Activated T-cell treated with anti-CD3 and anti-CD28 coated beads, Interleukin-2, amount 50 U/mL, for 24 hours (primary cell): Measurements from ENCODE around the gene GP1BB.

Source experiments
- DNase-seq: peaks from one replicate; pipeline ENCODE4 v3.0.0-alpha.2; 2020
- H3K27ac Mint-ChIP-seq: 2 replicates; pipeline ENCODE4 v1.8.0; 2020; ENCODE audit warnings: mild to moderate bottlenecking, mixed read lengths
- H3K27me3 Mint-ChIP-seq: 2 replicates; pipeline ENCODE4 v1.8.0; 2020; ENCODE audit warnings: mixed read lengths
- H3K36me3 Mint-ChIP-seq: 2 replicates; pipeline ENCODE4 v1.8.0; 2020; ENCODE audit warnings: low read depth, mixed read lengths
- H3K4me1 Mint-ChIP-seq: 2 replicates; pipeline ENCODE4 v1.8.0; 2020; ENCODE audit warnings: low read depth, mixed read lengths
- H3K4me3 Mint-ChIP-seq: 2 replicates; pipeline ENCODE4 v1.8.0; 2020; ENCODE audit warnings: mild to moderate bottlenecking, moderate library complexity, mixed read lengths
- H3K9me3 Mint-ChIP-seq: 2 replicates; pipeline ENCODE4 v1.8.0; 2020; ENCODE audit warnings: mixed read lengths

The GP1BB gene

GRCh38 chr22:19734163-19734562 is 10.8 kb downstream of the GP1BB start:
- no peaks in the 10 kb centered on the region for H3K9me3 Mint-ChIP-seq
- no peaks in the 10 kb centered on the region for H3K36me3 Mint-ChIP-seq
- H3K27ac Mint-ChIP-seq: no peak overlapping the region
- DNase-seq: no peak
- no peaks in the 10 kb centered on the region for H3K4me1 Mint-ChIP-seq
- no peaks in the 10 kb centered on the region for H3K27me3 Mint-ChIP-seq
- H3K4me3 Mint-ChIP-seq: no peak overlapping the region

GRCh38 chr22:19734837-19735382 is 11.6 kb downstream of the GP1BB start:
- no peaks in the 10 kb centered on the region for H3K4me1 Mint-ChIP-seq
- H3K27ac Mint-ChIP-seq: no peak overlapping the region
- no peaks in the 10 kb centered on the region for H3K36me3 Mint-ChIP-seq
- no peaks in the 10 kb centered on the region for H3K9me3 Mint-ChIP-seq
- no peak overlapping the region for H3K4me3 Mint-ChIP-seq
- no peak for DNase-seq
- H3K27me3 Mint-ChIP-seq: no peaks in the 10 kb centered on the region

- no peak for DNase-seq
- no peaks in the 10 kb centered on the region for H3K4me1 Mint-ChIP-seq
- H3K27me3 Mint-ChIP-seq: no peaks in the 10 kb centered on the region
- no peaks in the 10 kb centered on the region for H3K36me3 Mint-ChIP-seq
- no peaks in the 10 kb centered on the region for H3K9me3 Mint-ChIP-seq
- no peak overlapping the region for H3K27ac Mint-ChIP-seq
- H3K4me3 Mint-ChIP-seq: no peak overlapping the region
These were observed 12.5 kb downstream of the GP1BB start for GRCh38 chr22:19735665-19736510.

- Mint-ChIP-seq H3K9me3 (no peaks in the 10 kb centered on the region), H3K27ac (no peak overlapping the region), H3K4me1 (no peaks in the 10 kb centered on the region), H3K27me3 (no peaks in the 10 kb centered on the region), H3K4me3 (no peak overlapping the region), H3K36me3 (no peaks in the 10 kb centered on the region)
- no peak for DNase-seq
These were observed 14.7 kb downstream of the GP1BB start for GRCh38 chr22:19737846-19738663.

DNA sequence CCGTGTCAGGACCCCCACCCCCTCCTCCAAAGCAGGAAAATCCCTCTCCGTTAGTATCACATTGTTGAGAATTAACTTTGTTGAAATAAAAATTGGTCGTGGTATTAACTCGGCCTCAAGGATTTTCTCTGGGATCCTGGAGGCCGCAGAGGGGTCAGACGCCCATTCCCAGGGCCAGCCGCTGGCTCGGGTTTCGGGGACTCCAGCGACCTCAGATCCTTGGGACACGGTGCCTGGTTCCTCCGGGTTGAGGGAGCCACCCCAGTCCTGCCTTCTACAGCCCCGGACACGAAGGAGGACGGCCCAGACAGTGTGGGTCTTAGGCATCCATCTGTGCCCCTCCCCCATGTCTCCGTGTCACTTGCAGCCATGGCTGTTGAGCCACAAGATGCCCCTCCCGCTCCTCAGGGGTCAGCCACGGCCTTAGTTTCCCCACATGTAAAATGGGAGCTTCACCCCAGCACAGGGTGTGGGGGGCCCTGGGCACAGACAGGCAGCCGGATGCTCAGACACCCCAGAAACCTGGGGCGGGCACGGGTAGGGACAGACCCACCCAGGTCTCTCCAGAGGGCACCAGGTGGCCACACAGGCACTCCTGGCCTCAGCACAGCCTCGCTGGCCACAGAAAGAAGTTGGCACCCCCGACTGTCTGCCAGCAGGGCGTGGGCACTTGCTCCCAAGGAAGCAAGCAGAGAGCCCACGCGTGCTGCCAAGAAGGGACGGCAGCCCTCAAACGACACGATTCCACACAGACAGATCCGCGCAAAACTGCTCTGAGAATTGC is 15.5 kb downstream of the GP1BB start:
- Mint-ChIP-seq H3K4me3 (no peak overlapping the region), H3K9me3 (no peaks in the 10 kb centered on the region), H3K4me1 (no peaks in the 10 kb centered on the region), H3K36me3 (no peaks in the 10 kb centered on the region), H3K27ac (no peak overlapping the region), H3K27me3 (no peaks in the 10 kb centered on the region)
- no peak for DNase-seq

- no peaks in the 10 kb centered on the region for H3K36me3 Mint-ChIP-seq
- H3K27ac Mint-ChIP-seq: no peak overlapping the region
- H3K4me1 Mint-ChIP-seq: no peaks in the 10 kb centered on the region
- H3K9me3 Mint-ChIP-seq: no peaks in the 10 kb centered on the region
- H3K27me3 Mint-ChIP-seq: no peaks in the 10 kb centered on the region
- no peak for DNase-seq
- H3K4me3 Mint-ChIP-seq: no peak overlapping the region
These were observed 16.1 kb downstream of the GP1BB start for GRCh38 chr22:19739448-19739895.

DNA sequence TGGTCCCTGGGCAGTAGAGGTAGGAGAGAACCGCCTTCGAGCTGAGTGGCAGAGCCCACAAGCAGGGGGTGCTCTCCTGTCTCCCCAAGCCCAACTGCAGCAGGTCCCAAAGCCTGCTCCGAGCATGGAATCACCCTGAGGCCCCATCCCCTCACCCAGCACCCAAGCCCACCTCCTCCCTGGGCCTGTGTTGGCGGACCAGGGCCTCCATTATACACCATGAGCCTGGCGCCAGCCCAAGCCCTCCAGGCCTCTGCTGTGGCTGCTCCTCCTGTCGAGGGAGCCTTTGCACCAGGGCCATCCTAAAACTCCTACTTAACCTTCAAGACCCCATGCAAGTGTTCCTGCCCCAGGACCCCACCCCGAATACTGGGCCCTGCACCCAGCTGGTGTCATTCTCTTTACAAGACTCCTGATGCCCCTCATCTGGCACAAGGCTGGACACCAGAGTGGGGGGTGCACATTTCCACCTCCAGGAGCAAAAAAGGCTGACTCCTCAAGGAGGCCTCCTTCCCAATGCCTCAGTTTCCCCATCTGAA is 16.6 kb downstream of the GP1BB start:
- no peaks in the 10 kb centered on the region for H3K27me3 Mint-ChIP-seq
- no peak overlapping the region for H3K4me3 Mint-ChIP-seq
- H3K4me1 Mint-ChIP-seq: no peaks in the 10 kb centered on the region
- no peaks in the 10 kb centered on the region for H3K9me3 Mint-ChIP-seq
- no peak for DNase-seq
- no peaks in the 10 kb centered on the region for H3K36me3 Mint-ChIP-seq
- no peak overlapping the region for H3K27ac Mint-ChIP-seq

DNA sequence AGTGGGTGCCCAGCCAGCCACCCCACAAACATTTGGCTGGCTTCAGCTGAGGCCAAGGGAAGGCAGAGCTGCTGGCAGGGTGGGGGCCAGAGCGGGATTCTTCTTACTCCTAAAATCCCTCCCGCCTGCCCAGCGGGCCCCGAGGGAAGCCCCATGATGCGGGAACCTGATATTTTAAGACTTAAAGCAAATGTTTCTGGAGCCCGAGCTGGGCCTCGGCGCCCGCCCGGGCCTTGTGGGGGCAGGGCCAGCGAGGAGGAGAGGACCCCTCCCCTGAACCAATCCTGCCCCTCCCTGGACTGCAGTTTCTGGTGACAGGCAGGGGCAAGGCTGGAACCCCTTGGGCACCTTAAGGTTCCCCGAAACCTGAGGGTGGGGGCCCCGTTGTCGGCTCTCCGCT is 17.2 kb downstream of the GP1BB start:
- H3K4me3 Mint-ChIP-seq: no peak overlapping the region
- DNase-seq: no peak
- no peaks in the 10 kb centered on the region for H3K4me1 Mint-ChIP-seq
- no peak overlapping the region for H3K27ac Mint-ChIP-seq
- H3K36me3 Mint-ChIP-seq: no peaks in the 10 kb centered on the region
- H3K27me3 Mint-ChIP-seq: no peaks in the 10 kb centered on the region
- no peaks in the 10 kb centered on the region for H3K9me3 Mint-ChIP-seq

DNA sequence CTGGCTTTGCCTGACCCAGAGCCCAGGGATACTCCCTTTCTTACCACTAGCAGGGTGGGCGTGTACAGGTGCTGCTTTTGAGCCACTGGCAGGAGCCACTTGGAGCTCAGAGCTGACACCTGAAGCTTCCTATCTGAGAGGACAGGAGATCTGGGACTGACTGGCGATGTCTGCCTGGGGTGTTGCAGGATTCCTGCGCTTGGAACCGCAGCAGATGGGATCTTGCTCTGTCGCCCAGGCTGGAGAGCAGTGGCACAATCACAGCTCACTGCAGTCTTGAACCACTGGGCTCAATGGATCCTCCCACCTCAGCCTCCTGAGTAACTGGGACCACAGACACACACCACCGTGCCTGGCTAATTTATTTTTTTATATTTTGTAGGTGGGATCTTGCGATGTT is 17.7 kb downstream of the GP1BB start:
- H3K27me3 Mint-ChIP-seq: no peaks in the 10 kb centered on the region
- H3K4me3 Mint-ChIP-seq: no peak overlapping the region
- no peak overlapping the region for H3K27ac Mint-ChIP-seq
- no peak for DNase-seq
- H3K9me3 Mint-ChIP-seq: no peaks in the 10 kb centered on the region
- H3K36me3 Mint-ChIP-seq: no peaks in the 10 kb centered on the region
- no peaks in the 10 kb centered on the region for H3K4me1 Mint-ChIP-seq

GRCh38 chr22:19742160-19743066 is 19.1 kb downstream of the GP1BB start:
- no peak for DNase-seq
- H3K27ac Mint-ChIP-seq: no peak overlapping the region
- H3K27me3 Mint-ChIP-seq: no peaks in the 10 kb centered on the region
- H3K9me3 Mint-ChIP-seq: no peaks in the 10 kb centered on the region
- no peaks in the 10 kb centered on the region for H3K4me1 Mint-ChIP-seq
- no peak overlapping the region for H3K4me3 Mint-ChIP-seq
- no peaks in the 10 kb centered on the region for H3K36me3 Mint-ChIP-seq

GRCh38 chr22:19743081-19743480 is 19.7 kb downstream of the GP1BB start:
- no peak overlapping the region for H3K4me3 Mint-ChIP-seq
- DNase-seq: no peak
- H3K4me1 Mint-ChIP-seq: no peaks in the 10 kb centered on the region
- no peaks in the 10 kb centered on the region for H3K27me3 Mint-ChIP-seq
- no peaks in the 10 kb centered on the region for H3K9me3 Mint-ChIP-seq
- no peaks in the 10 kb centered on the region for H3K36me3 Mint-ChIP-seq
- no peak overlapping the region for H3K27ac Mint-ChIP-seq

DNA sequence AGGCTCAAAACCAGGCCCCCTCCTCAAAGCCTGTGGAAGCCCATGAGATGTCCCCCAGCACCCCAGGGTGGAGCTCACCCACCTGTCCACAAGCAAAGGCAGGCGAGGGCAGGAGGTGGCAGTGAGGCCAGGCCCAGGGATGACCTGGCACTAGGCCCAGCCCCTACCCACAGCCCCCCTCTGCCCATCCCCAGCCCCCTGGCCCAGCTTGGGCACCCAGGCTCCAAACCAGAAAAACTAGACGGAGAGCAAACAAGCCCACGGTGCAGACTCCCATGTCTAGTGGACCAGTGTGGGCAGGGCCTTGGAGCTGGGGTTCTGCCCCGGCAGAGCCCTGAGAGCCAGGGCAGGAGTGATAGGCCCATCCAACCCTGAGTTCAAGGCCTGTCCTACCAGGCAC is 20.3 kb downstream of the GP1BB start:
- no peaks in the 10 kb centered on the region for H3K27me3 Mint-ChIP-seq
- DNase-seq: no peak
- H3K27ac Mint-ChIP-seq: no peak overlapping the region
- H3K4me3 Mint-ChIP-seq: no peak overlapping the region
- H3K9me3 Mint-ChIP-seq: no peaks in the 10 kb centered on the region
- no peaks in the 10 kb centered on the region for H3K36me3 Mint-ChIP-seq
- no peaks in the 10 kb centered on the region for H3K4me1 Mint-ChIP-seq

GRCh38 chr22:19744350-19745006 is 21.1 kb downstream of the GP1BB start:
- no peak for DNase-seq
- no peaks in the 10 kb centered on the region for H3K9me3 Mint-ChIP-seq
- H3K27me3 Mint-ChIP-seq: no peaks in the 10 kb centered on the region
- no peaks in the 10 kb centered on the region for H3K36me3 Mint-ChIP-seq
- H3K4me1 Mint-ChIP-seq: no peaks in the 10 kb centered on the region
- H3K27ac Mint-ChIP-seq: no peak overlapping the region
- H3K4me3 Mint-ChIP-seq: no peak overlapping the region
